Suppressor macrophage treated with lipopolysaccharide for 4 hours (primary cell): Measurements from ENCODE around the gene PPT1.
A peak's percentile ranks its signal among the peaks of the same experiment; 100 is the strongest.

ENCODE experiments used
- DNase-seq: peaks from one replicate; pipeline ENCODE4 v3.0.0-alpha.2; 2020

Gene PPT1

GRCh38 chr1:40092241-40092640 lies 4.8 kb downstream of the PPT1 start:
- no peak for DNase-seq

GRCh38 chr1:40090652-40091355 lies 6.2 kb downstream of the PPT1 start:
- DNase-seq, result no peak

- peak; percentile 64 for DNase-seq
These were observed 12.3 kb downstream of the PPT1 start for GRCh38 chr1:40084750-40085149.

GRCh38 chr1:40081871-40082270 lies 15.2 kb downstream of the PPT1 start:
- DNase-seq, result no peak

- peak; percentile 61 for DNase-seq
These were observed 17.2 kb downstream of the PPT1 start for GRCh38 chr1:40079774-40080400.

- DNase-seq, result peak; percentile 80
These were observed 18.3 kb downstream of the PPT1 start for GRCh38 chr1:40078512-40079333.

- peak; percentile 89 for DNase-seq
These were observed 20.1 kb downstream of the PPT1 start for GRCh38 chr1:40076895-40077312.

- DNase-seq, result peak; percentile 40
These were observed 21.8 kb downstream of the PPT1 start for GRCh38 chr1:40075266-40075665.

- no peak for DNase-seq
These were observed 24.0 kb downstream of the PPT1 start for GRCh38 chr1:40073062-40073461.

GRCh38 chr1:40072142-40072541 lies 24.9 kb downstream of the PPT1 start:
- DNase-seq, result no peak

GRCh38 chr1:40067851-40068250 lies 29.2 kb downstream of the PPT1 start:
- peak; percentile 75 for DNase-seq

- no peak for DNase-seq
These were observed 30.0 kb downstream of the PPT1 start for GRCh38 chr1:40067023-40067422.

GRCh38 chr1:40064797-40065499 lies 32.1 kb downstream of the PPT1 start:
- DNase-seq, result peak; percentile 72

GRCh38 chr1:40059960-40060750 lies 36.9 kb downstream of the PPT1 start:
- peak; percentile 37 for DNase-seq

- DNase-seq, result peak; percentile 75
These were observed 37.6 kb downstream of the PPT1 start for GRCh38 chr1:40059338-40059959.

GRCh38 chr1:40058453-40059337 lies 38.4 kb downstream of the PPT1 start:
- no peak for DNase-seq

GRCh38 chr1:40058097-40058452 lies 39.0 kb downstream of the PPT1 start:
- no peak for DNase-seq

GRCh38 chr1:40057310-40058030 lies 39.6 kb downstream of the PPT1 start:
- DNase-seq, result no peak

GRCh38 chr1:40056519-40057309 lies 40.3 kb downstream of the PPT1 start:
- DNase-seq, result no peak
